ENCODE data around the gene RAB12.
"Not testable (repeated sequence)": the region's sequence is repeated elsewhere in the genome, so short reads cannot be mapped to it uniquely, and the experiment has no call there.

RAB12 gene

DNA sequence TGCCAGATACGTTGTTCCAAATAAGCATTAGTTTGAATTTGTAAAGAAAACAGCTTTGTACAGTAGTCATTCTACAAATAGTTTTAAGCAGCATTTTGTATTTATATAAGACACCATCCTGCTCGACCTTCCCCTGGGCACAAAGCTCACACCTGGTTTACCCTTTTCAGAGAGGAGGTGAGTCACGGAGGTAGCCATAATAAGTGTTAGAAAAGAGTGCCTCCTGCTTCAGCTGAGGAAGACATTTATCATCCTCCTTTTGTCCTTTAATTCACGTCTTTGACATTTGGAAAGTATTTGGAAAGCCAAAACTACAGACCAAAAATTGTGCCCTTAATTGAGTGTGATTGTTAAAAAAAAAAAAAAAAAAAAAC lies 6.8 kb downstream of the RAB12 start:
- Histone ChIP-seq H3K27me3 (ENCODE audit: insufficient read depth, low read depth, severe bottlenecking) (no peaks in the 10 kb centered on the region), H3K4me3 (ENCODE audit: low read depth, low read length) (no peak overlapping the region), H3K27ac (no peak overlapping the region), H3K36me3 (peaks cover 14% of the 10 kb centered on the region), H3K9me3 (ENCODE audit: severe bottlenecking) (no peaks in the 10 kb centered on the region)
- no peak for DNase-seq
- TF ChIP-seq, protein P1, sequence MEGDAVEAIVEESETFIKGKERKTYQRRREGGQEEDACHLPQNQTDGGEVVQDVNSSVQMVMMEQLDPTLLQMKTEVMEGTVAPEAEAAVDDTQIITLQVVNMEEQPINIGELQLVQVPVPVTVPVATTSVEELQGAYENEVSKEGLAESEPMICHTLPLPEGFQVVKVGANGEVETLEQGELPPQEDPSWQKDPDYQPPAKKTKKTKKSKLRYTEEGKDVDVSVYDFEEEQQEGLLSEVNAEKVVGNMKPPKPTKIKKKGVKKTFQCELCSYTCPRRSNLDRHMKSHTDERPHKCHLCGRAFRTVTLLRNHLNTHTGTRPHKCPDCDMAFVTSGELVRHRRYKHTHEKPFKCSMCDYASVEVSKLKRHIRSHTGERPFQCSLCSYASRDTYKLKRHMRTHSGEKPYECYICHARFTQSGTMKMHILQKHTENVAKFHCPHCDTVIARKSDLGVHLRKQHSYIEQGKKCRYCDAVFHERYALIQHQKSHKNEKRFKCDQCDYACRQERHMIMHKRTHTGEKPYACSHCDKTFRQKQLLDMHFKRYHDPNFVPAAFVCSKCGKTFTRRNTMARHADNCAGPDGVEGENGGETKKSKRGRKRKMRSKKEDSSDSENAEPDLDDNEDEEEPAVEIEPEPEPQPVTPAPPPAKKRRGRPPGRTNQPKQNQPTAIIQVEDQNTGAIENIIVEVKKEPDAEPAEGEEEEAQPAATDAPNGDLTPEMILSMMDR (IDR thresholded peaks at IDR 0.05; ENCODE audit: low read depth, low read length): no peak

DNA sequence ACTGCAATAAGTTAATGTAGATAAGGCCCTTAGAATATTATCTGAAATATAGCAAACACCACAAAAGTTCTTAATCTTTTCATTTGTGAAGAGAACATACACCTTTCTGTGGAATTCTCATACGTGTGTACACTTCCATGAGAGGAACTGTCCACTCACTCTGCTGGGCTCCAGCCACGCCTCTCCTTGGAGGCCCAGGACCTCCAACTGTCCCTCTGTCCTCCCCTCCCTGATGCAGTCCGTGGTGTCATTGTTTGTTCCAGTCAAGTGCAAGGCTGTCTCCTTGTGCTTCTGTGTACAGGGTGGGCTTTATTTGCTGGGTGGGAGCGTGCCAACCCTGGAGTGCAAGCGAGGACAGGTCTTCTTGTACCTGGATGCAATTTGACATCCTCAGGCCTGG lies 8.7 kb downstream of the RAB12 start:
- H3K27me3 ChIP-seq (ENCODE audit: insufficient read depth, low read depth, severe bottlenecking): no peaks in the 10 kb centered on the region
- DNase-seq: no peak
- TF ChIP-seq, protein P1 (IDR thresholded peaks at IDR 0.05; ENCODE audit: low read depth, low read length): no peak
- H3K27ac ChIP-seq: no peak overlapping the region
- H3K4me3 ChIP-seq (ENCODE audit: low read depth, low read length): no peak overlapping the region
- no peaks in the 10 kb centered on the region for H3K9me3 ChIP-seq (ENCODE audit: severe bottlenecking)
- H3K36me3 ChIP-seq: peaks cover 3% of the 10 kb centered on the region; the same call in 1 of the 2 replicates

DNA sequence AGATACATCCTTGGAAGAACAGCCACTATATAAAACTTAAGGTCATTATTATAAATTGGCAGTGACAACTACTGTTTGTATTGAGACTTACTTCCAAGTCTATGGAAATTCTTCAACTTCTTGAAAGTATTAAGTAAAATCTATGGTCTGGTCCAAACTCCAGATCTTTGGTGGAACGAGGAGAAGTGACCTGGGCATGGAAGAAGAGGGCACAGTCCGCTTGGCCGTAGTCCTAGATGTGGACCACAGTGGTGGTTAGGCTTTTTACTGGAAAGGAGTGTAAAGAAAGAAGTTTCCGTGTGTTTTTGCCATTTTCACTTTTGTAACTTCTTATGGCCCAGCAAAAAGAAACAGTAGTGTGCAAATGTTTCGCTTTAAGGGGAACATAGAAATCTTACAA lies 9.8 kb downstream of the RAB12 start:
- no peaks in the 10 kb centered on the region for H3K9me3 ChIP-seq (ENCODE audit: severe bottlenecking)
- H3K36me3 ChIP-seq: peaks cover under 1% of the 10 kb centered on the region; the same call in 1 of the 2 replicates
- H3K4me3 ChIP-seq (ENCODE audit: low read depth, low read length): no peak overlapping the region
- no peak for DNase-seq
- TF ChIP-seq, protein P1 (IDR thresholded peaks at IDR 0.05; ENCODE audit: low read depth, low read length): no peak
- H3K27me3 ChIP-seq (ENCODE audit: insufficient read depth, low read depth, severe bottlenecking): no peaks in the 10 kb centered on the region
- no peak overlapping the region for H3K27ac ChIP-seq

DNA sequence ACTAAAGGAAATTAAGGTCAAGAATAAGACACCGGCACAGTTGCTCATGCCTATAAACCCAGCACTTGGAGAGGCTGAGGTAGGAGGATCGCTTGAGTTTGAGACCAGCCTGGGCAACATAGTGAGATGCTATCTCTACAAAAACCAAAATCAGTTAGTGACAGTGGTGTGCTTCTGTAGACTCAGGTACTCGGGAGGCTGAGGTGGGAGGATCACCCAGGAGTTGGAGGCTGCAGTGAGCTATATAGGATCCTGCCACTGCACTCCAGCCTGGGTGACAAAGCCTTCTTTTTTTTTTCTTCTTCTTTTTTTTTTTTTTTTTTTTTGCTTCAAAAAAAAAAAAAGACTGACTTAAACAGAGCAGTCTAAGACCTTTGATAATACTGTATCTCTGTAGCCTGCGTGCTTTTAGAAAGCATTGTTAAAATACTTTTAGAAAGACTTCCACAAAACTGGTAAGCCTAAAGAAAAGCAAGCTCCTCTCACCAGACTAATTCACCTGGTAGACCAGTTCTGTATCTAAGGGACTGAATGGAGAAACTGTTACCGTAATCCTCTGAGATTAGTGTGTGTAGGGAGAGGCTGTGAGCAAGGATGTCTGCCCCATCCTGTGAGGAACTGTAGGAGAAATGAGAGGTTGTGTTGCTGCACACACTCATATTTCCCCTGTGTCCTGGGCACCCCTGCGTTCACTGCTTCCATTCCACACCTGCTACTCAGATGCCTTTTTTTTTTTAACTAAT lies 10.8 kb downstream of the RAB12 start:
- DNase-seq: peak; percentile 14
- H3K27ac ChIP-seq: no peak overlapping the region; the same call in 1 of the 2 replicates
- H3K9me3 ChIP-seq (ENCODE audit: severe bottlenecking): no peaks in the 10 kb centered on the region
- H3K36me3 ChIP-seq: peaks cover 2% of the 10 kb centered on the region
- H3K4me3 ChIP-seq (ENCODE audit: low read depth, low read length): no peak overlapping the region
- no peaks in the 10 kb centered on the region for H3K27me3 ChIP-seq (ENCODE audit: insufficient read depth, low read depth, severe bottlenecking)
- TF ChIP-seq, protein P1 (IDR thresholded peaks at IDR 0.05; ENCODE audit: low read depth, low read length): no peak

DNA sequence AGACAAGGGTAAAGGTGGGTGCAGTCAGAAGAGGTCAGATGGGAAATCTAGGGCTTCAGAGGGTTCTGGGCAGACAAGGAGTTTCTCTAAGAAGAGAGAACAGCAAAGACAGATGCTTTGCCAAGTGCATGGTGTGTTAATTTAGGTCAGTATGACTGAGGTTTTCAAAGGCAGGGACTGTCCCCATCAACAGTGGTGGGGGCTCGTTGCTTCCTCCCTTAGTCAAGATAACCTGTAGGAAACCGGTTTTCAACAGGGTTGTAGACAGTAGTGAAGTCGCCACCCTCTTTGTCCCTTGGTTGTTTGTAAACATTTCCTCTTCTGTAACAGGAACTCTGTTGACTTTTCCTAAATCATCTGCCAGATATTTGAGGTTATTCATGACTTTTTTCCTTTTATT lies 11.6 kb downstream of the RAB12 start:
- H3K9me3 ChIP-seq (ENCODE audit: severe bottlenecking): no peaks in the 10 kb centered on the region
- no peak for DNase-seq
- TF ChIP-seq, protein P1 (IDR thresholded peaks at IDR 0.05; ENCODE audit: low read depth, low read length): no peak
- no peak overlapping the region for H3K4me3 ChIP-seq (ENCODE audit: low read depth, low read length)
- no peaks in the 10 kb centered on the region for H3K27me3 ChIP-seq (ENCODE audit: insufficient read depth, low read depth, severe bottlenecking)
- no peak overlapping the region for H3K27ac ChIP-seq
- peaks cover 11% of the 10 kb centered on the region for H3K36me3 ChIP-seq

DNA sequence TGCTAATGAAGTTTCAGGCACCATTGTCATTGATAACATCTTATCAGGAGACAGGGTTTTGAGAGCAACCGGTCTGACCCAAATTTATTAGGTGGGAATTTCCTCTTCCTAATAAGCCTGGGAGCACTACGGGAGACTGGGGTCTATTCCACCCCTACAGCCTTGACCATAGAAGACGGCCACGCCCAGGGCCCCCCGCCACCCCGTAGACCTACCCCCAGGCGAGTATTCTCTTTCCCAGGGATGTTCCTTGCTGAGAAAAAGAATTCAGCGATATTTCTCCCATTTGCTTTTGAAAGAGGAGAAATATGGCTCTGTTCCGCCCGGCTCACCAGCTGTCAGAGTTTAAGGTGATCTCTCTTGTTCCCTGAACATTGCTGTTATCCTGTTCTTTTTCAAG lies 13.4 kb downstream of the RAB12 start:
- H3K4me3 ChIP-seq (ENCODE audit: low read depth, low read length): not testable (repeated sequence)

More for the DNA sequence above, 13.4 kb downstream of the RAB12 start:
- not testable (repeated sequence) for DNase-seq; H3K9me3 ChIP-seq (ENCODE audit: severe bottlenecking); H3K27ac ChIP-seq; H3K27me3 ChIP-seq (ENCODE audit: insufficient read depth, low read depth, severe bottlenecking)
- H3K36me3 ChIP-seq: peaks cover 24% of the 10 kb centered on the region
